ENCODE measurements around the gene BCAS2.
"Not testable (repeated sequence)": the region's sequence is repeated elsewhere in the genome, so short reads cannot be mapped to it uniquely, and the experiment has no call there.

Gene BCAS2

DNA sequence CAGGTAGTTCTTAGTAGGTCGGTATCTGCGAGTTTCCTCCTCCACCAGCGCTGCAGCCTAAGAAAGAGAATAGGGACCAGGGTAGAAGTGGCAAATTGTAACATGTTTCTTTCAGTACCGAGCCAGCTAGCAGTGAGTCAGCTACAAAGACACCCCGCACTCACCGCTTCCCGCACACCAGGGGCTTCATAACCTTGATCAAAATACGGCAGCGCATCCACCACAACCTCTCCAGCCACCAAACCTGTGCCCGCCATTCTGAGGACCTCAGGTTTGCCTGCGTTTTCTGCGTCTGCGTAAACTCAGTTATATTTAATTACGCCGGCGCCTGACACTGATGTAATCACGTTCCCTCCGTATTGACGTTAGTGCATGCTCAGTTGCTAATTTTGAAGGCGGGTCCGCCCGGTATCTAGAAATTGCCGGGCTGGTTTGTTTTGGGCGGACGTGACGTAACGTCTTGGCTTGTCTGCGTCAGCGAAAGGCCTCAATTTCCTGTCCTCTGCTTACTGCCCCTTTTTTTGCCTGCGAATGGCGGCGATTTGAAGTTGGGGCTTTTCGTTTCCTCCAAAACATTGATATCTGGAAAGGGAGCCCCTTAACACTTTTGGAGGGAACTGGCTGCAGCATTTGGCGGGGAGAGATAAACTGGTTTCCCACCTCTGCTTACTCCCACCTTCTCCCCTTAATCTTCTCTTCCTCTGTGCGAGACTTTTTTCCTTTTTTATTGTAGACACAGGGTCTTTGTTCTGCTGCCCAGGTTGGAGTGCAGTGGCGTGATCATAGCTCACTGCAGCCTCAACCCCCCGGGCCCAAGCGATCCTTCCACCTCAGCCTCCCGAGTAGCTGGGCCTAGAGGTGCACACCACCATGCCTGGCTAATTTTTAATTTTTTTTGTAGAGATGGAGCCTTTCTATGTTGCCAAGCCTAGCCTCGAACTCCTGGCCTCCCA lies at the start of gene BCAS2:
Gene BCAS2 (minus strand): TSS at position 281 of the 953 bp plus-strand sequence. CDS start 24 bp downstream, at position 257.
- DNase-seq, result peak; percentile 93

GRCh38 chr1:114627107-114627506 lies 45.7 kb upstream of the BCAS2 start:
- DNase-seq, result no peak

DNA sequence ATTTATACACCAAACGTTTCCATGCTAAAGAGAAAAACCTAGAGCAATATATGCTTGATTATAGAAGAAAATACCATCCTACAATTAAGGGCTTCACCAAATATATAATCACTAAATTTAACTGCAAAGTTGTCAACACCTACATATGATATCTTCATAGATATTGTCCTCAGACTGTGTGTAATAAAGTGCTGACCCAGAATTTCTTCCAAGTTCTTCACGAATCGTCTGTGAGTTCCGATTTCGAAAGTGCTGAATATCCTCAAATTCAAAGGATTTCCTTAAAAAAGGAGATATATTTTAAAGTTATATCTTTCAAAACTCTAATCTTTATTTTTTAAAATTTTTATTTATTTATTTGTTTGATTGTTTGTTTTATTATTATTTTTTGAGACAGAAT lies 41.9 kb upstream of the BCAS2 start:
- no peak for DNase-seq

GRCh38 chr1:114620419-114620818 lies 39.0 kb upstream of the BCAS2 start:
- no peak for DNase-seq

GRCh38 chr1:114618606-114619005 lies 37.2 kb upstream of the BCAS2 start:
- DNase-seq, result no peak

GRCh38 chr1:114610546-114611245 lies 29.3 kb upstream of the BCAS2 start:
- no peak for DNase-seq

DNA sequence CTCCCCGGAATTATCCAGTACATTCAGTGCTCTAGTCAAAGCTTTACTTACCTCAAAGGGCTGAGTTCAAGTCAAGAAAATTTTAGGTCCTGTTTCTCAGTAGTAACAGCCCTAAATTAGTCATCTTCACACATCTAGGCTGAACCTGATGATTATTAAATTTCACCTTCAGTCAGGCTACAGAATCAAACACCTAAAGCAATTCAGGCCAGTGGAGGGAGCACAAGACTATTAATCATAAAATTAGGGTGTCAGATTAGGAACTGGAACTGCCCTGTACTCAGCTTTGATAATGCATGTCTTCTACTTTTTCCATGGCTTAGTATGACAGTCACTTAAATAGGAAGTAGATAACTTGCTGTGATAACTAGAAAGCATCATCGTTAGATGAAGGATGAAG lies 28.4 kb upstream of the BCAS2 start:
- DNase-seq, result no peak

DNA sequence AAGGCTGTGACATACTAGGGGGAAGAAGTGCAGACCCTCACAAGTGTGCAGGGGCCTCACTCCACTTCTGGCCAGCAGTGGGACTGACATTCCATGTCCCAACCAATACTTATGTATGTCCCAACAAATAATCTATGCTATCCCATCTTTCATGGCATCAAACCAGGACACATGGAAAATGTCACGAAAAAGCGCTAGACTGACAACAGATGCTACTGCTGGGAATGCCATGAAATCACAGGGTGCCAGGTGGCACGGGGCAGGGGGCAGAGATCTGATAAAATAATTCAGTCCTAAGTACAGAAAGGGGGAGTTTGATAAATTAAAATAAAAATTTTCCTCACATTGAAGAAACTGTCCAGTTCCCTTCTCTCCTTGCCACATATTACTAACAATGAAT lies 27.6 kb upstream of the BCAS2 start:
- no peak for DNase-seq

- DNase-seq, result no peak
These were observed 25.8 kb upstream of the BCAS2 start for GRCh38 chr1:114607223-114607622.

- DNase-seq, result no peak
These were observed 16.5 kb upstream of the BCAS2 start for GRCh38 chr1:114597949-114598348.

DNA sequence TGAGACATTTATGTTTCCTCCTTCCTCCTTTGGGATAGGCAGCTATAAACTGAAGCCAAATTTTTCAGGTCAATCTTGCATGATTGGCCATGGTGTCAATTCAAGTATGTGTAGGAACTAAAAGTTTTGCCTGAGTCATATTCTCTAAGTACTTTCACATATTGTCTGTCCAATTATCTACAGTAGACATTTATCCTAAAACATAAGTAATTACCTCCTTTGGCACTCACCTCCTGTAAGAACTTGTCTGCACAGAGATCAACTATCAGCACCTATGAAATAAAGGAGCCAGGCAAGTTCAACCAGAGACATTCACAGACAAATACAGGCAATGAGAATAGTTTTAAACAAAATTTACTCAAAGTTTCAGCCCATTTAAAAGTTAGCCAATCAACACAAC lies 14.2 kb upstream of the BCAS2 start:
- DNase-seq, result no peak

GRCh38 chr1:114594046-114594445 lies 12.6 kb upstream of the BCAS2 start:
- no peak for DNase-seq

- DNase-seq, result no peak
These were observed 7.7 kb upstream of the BCAS2 start for GRCh38 chr1:114589122-114589521.

GRCh38 chr1:114588196-114588689 lies 6.8 kb upstream of the BCAS2 start:
- DNase-seq, result no peak

GRCh38 chr1:114587203-114587991 lies 6.0 kb upstream of the BCAS2 start:
- no peak for DNase-seq

GRCh38 chr1:114586513-114587047 lies 5.2 kb upstream of the BCAS2 start:
- no peak for DNase-seq

- DNase-seq, result no peak
These were observed 3.8 kb upstream of the BCAS2 start for GRCh38 chr1:114585231-114585630.

- DNase-seq, result no peak
These were observed 7.0 kb downstream of the BCAS2 start for GRCh38 chr1:114574365-114574764.

- no peak for DNase-seq
These were observed 17.3 kb downstream of the BCAS2 start for GRCh38 chr1:114564141-114564540.

GRCh38 chr1:114562978-114563510 lies 18.4 kb downstream of the BCAS2 start:
- DNase-seq, result not testable (repeated sequence)

DNA sequence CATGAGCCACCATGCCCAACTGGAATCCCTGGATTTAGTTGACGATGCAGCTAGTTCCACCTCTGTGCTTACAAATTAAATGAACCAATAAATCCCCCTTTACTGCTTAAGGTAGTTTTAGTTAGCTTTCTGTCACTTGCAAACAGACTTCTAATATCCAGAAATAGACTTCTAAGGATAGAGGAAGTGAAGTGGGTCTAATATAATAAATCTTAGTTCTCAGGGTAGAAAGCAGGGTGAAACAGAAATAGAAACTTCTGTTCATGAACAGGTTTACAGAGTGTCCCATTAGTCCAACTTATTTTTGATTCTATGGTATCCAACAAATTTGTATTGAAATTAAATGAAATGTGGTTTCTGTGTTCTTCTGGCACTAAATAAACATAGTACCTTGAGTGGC lies 20.1 kb downstream of the BCAS2 start:
- DNase-seq, result no peak

GRCh38 chr1:114559356-114559755 lies 22.1 kb downstream of the BCAS2 start:
- no peak for DNase-seq

DNA sequence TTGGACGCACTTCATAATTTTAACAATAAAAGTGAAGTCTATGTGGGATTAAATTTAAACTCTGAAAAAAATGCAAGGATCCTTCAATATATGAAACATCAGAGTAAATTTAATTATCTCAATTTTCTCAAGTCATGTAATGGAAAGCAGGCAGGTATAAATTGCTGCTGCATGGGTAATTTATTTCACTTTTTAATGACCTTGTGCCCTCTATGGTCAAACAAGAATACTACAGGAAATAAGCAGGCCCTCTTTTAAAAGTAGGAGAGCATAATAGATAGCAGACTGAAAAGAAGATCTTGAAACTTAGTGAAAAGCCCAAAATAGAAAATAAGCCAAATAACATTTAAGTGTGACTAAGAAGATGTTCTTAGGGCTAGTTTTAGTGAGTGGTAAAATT lies 22.9 kb downstream of the BCAS2 start:
- no peak for DNase-seq
